Liver (tissue), 9 donors: ENCODE data around the gene USP37. TPM values are rescaled to one million over a fixed set of nuclear protein-coding genes. Genes with fewer than 3 reads are reported as not detected.

Source experiments
- DNase-seq: peaks from one replicate; pipeline ENCODE4 v3.0.0-alpha.2; 2017; ENCODE audit warnings: low spot score
- H3K27ac ChIP-seq, 2 donors: one replicate each; pipeline ENCODE4 v1.7.0; 2013; ENCODE audit warnings: inconsistent platforms in 2 of 2, low read length in 2 of 2, control low read depth in 1 of 2, low read depth in 1 of 2, mild to moderate bottlenecking in 1 of 2
- H3K27me3 ChIP-seq, 4 donors: one replicate each; pipeline versions ENCODE4 v1.6.1 to v1.7.0; 2013; ENCODE audit warnings: low read length in 3 of 4, inconsistent platforms in 1 of 4, mild to moderate bottlenecking in 1 of 4, moderate library complexity in 1 of 4; ENCODE audit not compliant: control insufficient read depth in 4 of 4, insufficient read depth in 4 of 4
- H3K36me3 ChIP-seq, 4 donors: one replicate each; pipeline versions ENCODE4 v1.6.1 to v1.7.0; 2013; ENCODE audit warnings: low read length in 3 of 4, mild to moderate bottlenecking in 3 of 4, low read depth in 1 of 4, moderate library complexity in 1 of 4; ENCODE audit not compliant: control insufficient read depth in 4 of 4, insufficient read depth in 3 of 4
- H3K4me1 ChIP-seq, 4 donors: one replicate each; pipeline versions ENCODE4 v1.6.1 to v1.7.0; 2013; ENCODE audit warnings: low read length in 3 of 4, mild to moderate bottlenecking in 3 of 4, moderate library complexity in 1 of 4; ENCODE audit not compliant: control insufficient read depth in 4 of 4, insufficient read depth in 4 of 4
- H3K4me3 ChIP-seq, 3 donors: one replicate each; pipeline versions ENCODE4 v1.6.1 to v1.7.0; 2013; ENCODE audit warnings: low read length in 3 of 3, control low read depth in 1 of 3, low read depth in 1 of 3, mild to moderate bottlenecking in 1 of 3
- H3K9ac ChIP-seq, 2 donors: one replicate each; pipeline ENCODE4 v1.7.0; 2013; ENCODE audit warnings: low read length in 2 of 2, mild to moderate bottlenecking in 2 of 2, moderate library complexity in 2 of 2, control low read depth in 1 of 2, low read depth in 1 of 2
- H3K9me3 ChIP-seq, 4 donors: one replicate each; pipeline versions ENCODE4 v1.6.1 to v1.7.0; 2013; ENCODE audit warnings: low read length in 3 of 4; ENCODE audit not compliant: control insufficient read depth in 4 of 4
- EGR1 ChIP-seq, 2 donors: IDR thresholded peaks; 2 replicates each; pipeline ENCODE4 v1.6.1; 2016 to 2018; ENCODE audit warnings: antibody characterized with exemption in 2 of 2, low read depth in 2 of 2
- FOXA1 ChIP-seq: IDR thresholded peaks from 2 replicates; pipeline ENCODE4 v1.6.1; 2016; ENCODE audit warnings: antibody characterized with exemption
- FOXA2 ChIP-seq: IDR thresholded peaks from 2 replicates; pipeline ENCODE4 v1.6.1; 2016; ENCODE audit warnings: antibody characterized with exemption
- GABPA ChIP-seq, 2 donors: IDR thresholded peaks in 1 of 2; conservative IDR thresholded peaks in 1 of 2; 2 replicates each; pipeline ENCODE4 v1.6.1; 2016; ENCODE audit warnings: antibody characterized with exemption in 2 of 2, mild to moderate bottlenecking in 1 of 2, moderate library complexity in 1 of 2
- HNF4G ChIP-seq: IDR thresholded peaks from 2 replicates; pipeline ENCODE4 v1.6.1; 2016; ENCODE audit warnings: antibody characterized with exemption
- JUND ChIP-seq, 2 donors: IDR thresholded peaks; 2 replicates each; pipeline ENCODE4 v1.6.1; 2016; ENCODE audit warnings: antibody characterized with exemption in 2 of 2
- RAD21 ChIP-seq, 2 donors: IDR thresholded peaks; 2 replicates each; pipeline ENCODE4 v1.6.1; 2016; ENCODE audit warnings: antibody characterized with exemption in 2 of 2, mild to moderate bottlenecking in 2 of 2
- RXRA ChIP-seq, 2 donors: IDR thresholded peaks; 2 replicates each; pipeline ENCODE4 v1.6.1; 2017 to 2018; ENCODE audit warnings: antibody characterized with exemption in 2 of 2, mild to moderate bottlenecking in 1 of 2
- SP1 ChIP-seq: IDR thresholded peaks from 2 replicates; pipeline ENCODE4 v1.6.1; 2018; ENCODE audit warnings: antibody characterized with exemption, mild to moderate bottlenecking
- TAF1 ChIP-seq: conservative IDR thresholded peaks from 2 replicates; pipeline ENCODE4 v1.6.1; 2016; ENCODE audit warnings: antibody characterized with exemption, mild to moderate bottlenecking
- YY1 ChIP-seq: IDR thresholded peaks from 2 replicates; pipeline ENCODE4 v1.6.1; 2016; ENCODE audit warnings: antibody characterized with exemption, mild to moderate bottlenecking
- WGBS: extraction: QIAGEN DNeasy Blood & Tissue Kit; methylation state at CpG from one replicate; pipeline ENCODE4 v1.1.7; 2013; 5-methylcytosine and 5-hydroxymethylcytosine counted together
- polyA plus RNA-seq, 2 donors: library from polyadenylated mRNA; stranded (reverse) in 1 of 2; unstranded in 1 of 2; fragments of 200-250 nt in 1 of 2; fragments of >200 nt in 1 of 2; fragmentation: Nextera tagmentation in 1 of 2; extraction: Ambion mirVana in 1 of 2; gene quantifications; one replicate each; pipeline versions ENCODE4 v1.2.1 to v1.2.3, GENCODE V29; 2013 to 2015
- total RNA-seq, 2 donors: library from RNA; depleted of rRNA; stranded (reverse); fragments of >200 nt; gene quantifications; one replicate each; pipeline ENCODE4 v1.2.3, GENCODE V29; 2014
- TF ChIP-seq, protein P1 (sequence below): IDR thresholded peaks from 2 replicates; pipeline ENCODE4 v1.6.1; 2016; ENCODE audit warnings: antibody characterized with exemption
- TF ChIP-seq, protein P2 (sequence below): IDR thresholded peaks from 2 replicates; pipeline ENCODE4 v1.6.1; 2016; ENCODE audit warnings: antibody characterized with exemption, mild to moderate bottlenecking
- TF ChIP-seq, protein P3 (sequence below): IDR thresholded peaks from 2 replicates; pipeline ENCODE4 v1.6.1; 2016; ENCODE audit warnings: antibody characterized with exemption
- TF ChIP-seq, protein P4 (sequence below): IDR thresholded peaks from 2 replicates; pipeline ENCODE4 v1.6.1; 2016; ENCODE audit warnings: antibody characterized with exemption
- TF ChIP-seq, protein P5 (sequence below): fragments of 150-350 bp; IDR thresholded peaks from 2 replicates; pipeline ENCODE4 v1.5.1; 2017; ENCODE audit warnings: improper control_type of control experiment, low read depth, low read length; ENCODE audit not compliant: missing input control
- donor health status: healthy.
- donor health status: healthy.
- donor health status: healthy.
- donor health status: healthy.
- donor health status: healthy.

The USP37 gene
- total and polyA plus RNA-seq, 4 donors: 1.4 to 10.9 (median 4.7) TPM

DNA sequence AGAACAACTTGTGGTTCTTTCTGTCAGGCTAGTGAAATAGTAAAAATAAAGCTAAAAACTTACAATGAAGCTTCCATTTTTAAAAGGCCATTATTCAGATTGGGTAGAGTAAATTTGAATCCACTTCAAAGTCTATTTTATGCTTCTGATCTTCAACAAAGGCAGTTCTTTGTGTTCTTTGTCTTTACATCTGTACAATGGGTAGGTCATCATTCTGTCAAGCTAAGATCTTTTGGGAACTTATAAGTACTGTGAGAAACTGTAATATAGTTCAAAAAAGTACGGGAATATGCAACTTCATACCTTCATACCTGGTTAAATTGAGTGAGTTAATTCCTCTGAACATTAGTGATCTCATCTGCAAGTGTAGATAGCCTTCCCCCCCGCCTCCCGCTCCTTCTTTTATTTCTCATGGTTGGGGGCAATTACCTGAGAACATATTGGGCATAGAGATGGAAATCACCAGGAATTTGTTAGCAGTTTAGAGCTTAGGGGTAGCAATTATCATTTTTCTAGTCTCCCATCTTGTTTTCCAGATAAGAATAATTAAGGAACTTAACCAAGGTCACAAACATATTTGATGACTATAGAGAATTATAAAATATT, 10.2 kb upstream of the USP37 start:
- peaks cover 4 to 31% (median 15%) of the 10 kb centered on the region in 4 donors for H3K36me3 ChIP-seq
- TF ChIP-seq YY1: no peak
- TF ChIP-seq RAD21 (IDR thresholded peaks at IDR 0.05): no peak
- TF ChIP-seq, protein P1, sequence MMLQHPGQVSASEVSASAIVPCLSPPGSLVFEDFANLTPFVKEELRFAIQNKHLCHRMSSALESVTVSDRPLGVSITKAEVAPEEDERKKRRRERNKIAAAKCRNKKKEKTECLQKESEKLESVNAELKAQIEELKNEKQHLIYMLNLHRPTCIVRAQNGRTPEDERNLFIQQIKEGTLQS: no peak
- TF ChIP-seq EGR1 (IDR thresholded peaks at IDR 0.05; ENCODE audit: low read depth in 2 of 2): no peak
- TF ChIP-seq, protein P2, sequence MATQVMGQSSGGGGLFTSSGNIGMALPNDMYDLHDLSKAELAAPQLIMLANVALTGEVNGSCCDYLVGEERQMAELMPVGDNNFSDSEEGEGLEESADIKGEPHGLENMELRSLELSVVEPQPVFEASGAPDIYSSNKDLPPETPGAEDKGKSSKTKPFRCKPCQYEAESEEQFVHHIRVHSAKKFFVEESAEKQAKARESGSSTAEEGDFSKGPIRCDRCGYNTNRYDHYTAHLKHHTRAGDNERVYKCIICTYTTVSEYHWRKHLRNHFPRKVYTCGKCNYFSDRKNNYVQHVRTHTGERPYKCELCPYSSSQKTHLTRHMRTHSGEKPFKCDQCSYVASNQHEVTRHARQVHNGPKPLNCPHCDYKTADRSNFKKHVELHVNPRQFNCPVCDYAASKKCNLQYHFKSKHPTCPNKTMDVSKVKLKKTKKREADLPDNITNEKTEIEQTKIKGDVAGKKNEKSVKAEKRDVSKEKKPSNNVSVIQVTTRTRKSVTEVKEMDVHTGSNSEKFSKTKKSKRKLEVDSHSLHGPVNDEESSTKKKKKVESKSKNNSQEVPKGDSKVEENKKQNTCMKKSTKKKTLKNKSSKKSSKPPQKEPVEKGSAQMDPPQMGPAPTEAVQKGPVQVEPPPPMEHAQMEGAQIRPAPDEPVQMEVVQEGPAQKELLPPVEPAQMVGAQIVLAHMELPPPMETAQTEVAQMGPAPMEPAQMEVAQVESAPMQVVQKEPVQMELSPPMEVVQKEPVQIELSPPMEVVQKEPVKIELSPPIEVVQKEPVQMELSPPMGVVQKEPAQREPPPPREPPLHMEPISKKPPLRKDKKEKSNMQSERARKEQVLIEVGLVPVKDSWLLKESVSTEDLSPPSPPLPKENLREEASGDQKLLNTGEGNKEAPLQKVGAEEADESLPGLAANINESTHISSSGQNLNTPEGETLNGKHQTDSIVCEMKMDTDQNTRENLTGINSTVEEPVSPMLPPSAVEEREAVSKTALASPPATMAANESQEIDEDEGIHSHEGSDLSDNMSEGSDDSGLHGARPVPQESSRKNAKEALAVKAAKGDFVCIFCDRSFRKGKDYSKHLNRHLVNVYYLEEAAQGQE: no peak
- no peak for TF ChIP-seq RXRA (IDR thresholded peaks at IDR 0.05)
- TF ChIP-seq FOXA2: no peak
- H3K4me1 ChIP-seq: peaks cover 0 to 2% (median 0%) of the 10 kb centered on the region in 4 donors
- no peak overlapping the region for H3K9ac ChIP-seq
- DNase-seq: no peak
- 96% methylated on average over 3 of the region's 3 CpGs for WGBS
- no peak overlapping the region for H3K27ac ChIP-seq
- H3K27me3 ChIP-seq: no peaks in the 10 kb centered on the region
- H3K4me3 ChIP-seq: no peak overlapping the region
- no peaks in the 10 kb centered on the region for H3K9me3 ChIP-seq

DNA sequence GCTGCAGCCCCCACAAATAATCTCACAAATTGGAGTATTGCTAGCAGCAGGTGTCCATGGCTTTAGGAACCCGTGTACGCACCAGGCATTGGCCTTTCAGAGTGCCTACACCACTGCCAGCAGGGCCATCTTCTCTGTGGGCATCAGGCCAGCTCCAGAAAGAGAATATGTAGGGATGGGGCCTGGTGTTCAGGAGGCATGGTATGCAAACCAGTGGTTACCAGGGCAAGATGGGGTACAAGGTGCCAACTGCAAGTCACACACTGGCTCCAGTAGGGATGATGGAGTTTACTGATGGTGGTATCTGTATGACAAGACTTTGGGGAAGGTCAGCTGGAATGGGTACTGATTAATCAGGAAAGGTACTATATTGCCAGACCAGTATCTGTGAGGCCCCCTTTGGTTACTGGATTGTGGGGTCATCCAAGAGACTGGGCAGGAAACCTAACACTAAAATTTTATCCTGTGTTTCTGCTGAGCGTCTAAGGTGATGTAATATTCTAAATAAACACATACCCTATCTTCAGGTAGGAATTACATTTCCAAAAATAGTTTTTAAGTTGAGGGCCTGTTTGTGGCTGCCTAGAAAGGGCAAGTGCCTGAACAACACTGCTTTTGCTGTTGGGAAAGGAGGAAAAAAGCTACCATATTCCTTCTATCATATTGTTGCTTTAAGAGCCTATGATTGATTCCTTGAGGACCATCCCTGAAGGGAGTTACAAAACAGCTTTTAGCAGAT, 9.5 kb upstream of the USP37 start:
- no peak overlapping the region for H3K9ac ChIP-seq
- H3K9me3 ChIP-seq: no peaks in the 10 kb centered on the region
- no peak for DNase-seq
- no peak overlapping the region for H3K27ac ChIP-seq
- H3K36me3 ChIP-seq: peaks cover 4 to 24% (median 11%) of the 10 kb centered on the region in 4 donors
- H3K27me3 ChIP-seq: no peaks in the 10 kb centered on the region
- peaks cover 0 to 2% (median 0%) of the 10 kb centered on the region in 4 donors for H3K4me1 ChIP-seq
- TF ChIP-seq FOXA1: no peak
- TF ChIP-seq, protein P3, sequence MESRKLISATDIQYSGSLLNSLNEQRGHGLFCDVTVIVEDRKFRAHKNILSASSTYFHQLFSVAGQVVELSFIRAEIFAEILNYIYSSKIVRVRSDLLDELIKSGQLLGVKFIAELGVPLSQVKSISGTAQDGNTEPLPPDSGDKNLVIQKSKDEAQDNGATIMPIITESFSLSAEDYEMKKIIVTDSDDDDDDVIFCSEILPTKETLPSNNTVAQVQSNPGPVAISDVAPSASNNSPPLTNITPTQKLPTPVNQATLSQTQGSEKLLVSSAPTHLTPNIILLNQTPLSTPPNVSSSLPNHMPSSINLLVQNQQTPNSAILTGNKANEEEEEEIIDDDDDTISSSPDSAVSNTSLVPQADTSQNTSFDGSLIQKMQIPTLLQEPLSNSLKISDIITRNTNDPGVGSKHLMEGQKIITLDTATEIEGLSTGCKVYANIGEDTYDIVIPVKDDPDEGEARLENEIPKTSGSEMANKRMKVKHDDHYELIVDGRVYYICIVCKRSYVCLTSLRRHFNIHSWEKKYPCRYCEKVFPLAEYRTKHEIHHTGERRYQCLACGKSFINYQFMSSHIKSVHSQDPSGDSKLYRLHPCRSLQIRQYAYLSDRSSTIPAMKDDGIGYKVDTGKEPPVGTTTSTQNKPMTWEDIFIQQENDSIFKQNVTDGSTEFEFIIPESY: no peak
- 87% methylated on average over 3 of the region's 3 CpGs for WGBS
- H3K4me3 ChIP-seq: no peak overlapping the region

DNA sequence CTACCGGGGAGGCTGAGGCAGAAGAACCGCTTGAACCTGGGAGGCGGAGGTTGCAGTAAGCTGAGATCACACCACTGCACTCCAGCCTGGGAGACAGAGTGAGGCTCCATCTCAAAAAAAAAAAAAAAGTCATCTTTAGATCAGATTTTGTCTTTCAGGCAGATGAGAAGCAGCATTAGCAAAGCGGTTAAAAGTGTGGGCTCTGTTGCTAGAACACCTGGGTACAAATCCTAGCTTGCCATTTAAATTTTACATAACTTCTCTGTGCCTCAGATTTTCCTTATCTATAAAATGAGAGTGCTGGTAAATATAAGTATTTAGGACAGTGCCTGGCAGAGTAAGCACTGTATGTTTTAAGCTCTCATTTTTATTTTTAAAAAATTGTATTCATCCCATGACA, 8.7 kb upstream of the USP37 start:
- H3K9ac ChIP-seq: no peak overlapping the region
- peaks cover 3 to 22% (median 7%) of the 10 kb centered on the region in 4 donors for H3K36me3 ChIP-seq
- H3K4me1 ChIP-seq: peaks cover 0 to 2% (median 0%) of the 10 kb centered on the region in 4 donors
- TF ChIP-seq, protein P3: no peak
- TF ChIP-seq RAD21 (IDR thresholded peaks at IDR 0.05) (no peak), JUND (IDR thresholded peaks at IDR 0.05) (no peak), TAF1 (no peak), FOXA2 (no peak), YY1 (no peak), EGR1 (IDR thresholded peaks at IDR 0.05; ENCODE audit: low read depth in 2 of 2) (no peak), RXRA (IDR thresholded peaks at IDR 0.05) (no peak), FOXA1 (no peak), SP1 (no peak), GABPA (IDR thresholded peaks at IDR 0.05 in 1 of 2, conservative IDR thresholded peaks at IDR 0.05 in 1 of 2) (no peak), HNF4G (no peak)
- TF ChIP-seq, protein P4, sequence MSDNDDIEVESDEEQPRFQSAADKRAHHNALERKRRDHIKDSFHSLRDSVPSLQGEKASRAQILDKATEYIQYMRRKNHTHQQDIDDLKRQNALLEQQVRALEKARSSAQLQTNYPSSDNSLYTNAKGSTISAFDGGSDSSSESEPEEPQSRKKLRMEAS: no peak
- TF ChIP-seq, protein P5, sequence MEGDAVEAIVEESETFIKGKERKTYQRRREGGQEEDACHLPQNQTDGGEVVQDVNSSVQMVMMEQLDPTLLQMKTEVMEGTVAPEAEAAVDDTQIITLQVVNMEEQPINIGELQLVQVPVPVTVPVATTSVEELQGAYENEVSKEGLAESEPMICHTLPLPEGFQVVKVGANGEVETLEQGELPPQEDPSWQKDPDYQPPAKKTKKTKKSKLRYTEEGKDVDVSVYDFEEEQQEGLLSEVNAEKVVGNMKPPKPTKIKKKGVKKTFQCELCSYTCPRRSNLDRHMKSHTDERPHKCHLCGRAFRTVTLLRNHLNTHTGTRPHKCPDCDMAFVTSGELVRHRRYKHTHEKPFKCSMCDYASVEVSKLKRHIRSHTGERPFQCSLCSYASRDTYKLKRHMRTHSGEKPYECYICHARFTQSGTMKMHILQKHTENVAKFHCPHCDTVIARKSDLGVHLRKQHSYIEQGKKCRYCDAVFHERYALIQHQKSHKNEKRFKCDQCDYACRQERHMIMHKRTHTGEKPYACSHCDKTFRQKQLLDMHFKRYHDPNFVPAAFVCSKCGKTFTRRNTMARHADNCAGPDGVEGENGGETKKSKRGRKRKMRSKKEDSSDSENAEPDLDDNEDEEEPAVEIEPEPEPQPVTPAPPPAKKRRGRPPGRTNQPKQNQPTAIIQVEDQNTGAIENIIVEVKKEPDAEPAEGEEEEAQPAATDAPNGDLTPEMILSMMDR: no peak
- DNase-seq: no peak
- 96% methylated on average over 4 of the region's 4 CpGs for WGBS
- no peak overlapping the region for H3K4me3 ChIP-seq
- H3K9me3 ChIP-seq: no peaks in the 10 kb centered on the region
- H3K27me3 ChIP-seq: no peaks in the 10 kb centered on the region
- no peak overlapping the region for H3K27ac ChIP-seq
